ENCODE measurements around the gene C1orf159.

GRCh38 chr1:1075148-1075935 is 40.5 kb downstream of the C1orf159 start:
- TF ChIP-seq SP1 (IDR thresholded peaks at IDR 0.05) (no peak), HDGF (IDR thresholded peaks at IDR 0.05; ENCODE audit: borderline replicate concordance) (no peak)

Measured in HEK293T (cell line).